ENCODE data around the gene SLC24A2.
"Not testable (repeated sequence)": the region's sequence is repeated elsewhere in the genome, so short reads cannot be mapped to it uniquely, and the experiment has no call there.

The SLC24A2 gene

DNA sequence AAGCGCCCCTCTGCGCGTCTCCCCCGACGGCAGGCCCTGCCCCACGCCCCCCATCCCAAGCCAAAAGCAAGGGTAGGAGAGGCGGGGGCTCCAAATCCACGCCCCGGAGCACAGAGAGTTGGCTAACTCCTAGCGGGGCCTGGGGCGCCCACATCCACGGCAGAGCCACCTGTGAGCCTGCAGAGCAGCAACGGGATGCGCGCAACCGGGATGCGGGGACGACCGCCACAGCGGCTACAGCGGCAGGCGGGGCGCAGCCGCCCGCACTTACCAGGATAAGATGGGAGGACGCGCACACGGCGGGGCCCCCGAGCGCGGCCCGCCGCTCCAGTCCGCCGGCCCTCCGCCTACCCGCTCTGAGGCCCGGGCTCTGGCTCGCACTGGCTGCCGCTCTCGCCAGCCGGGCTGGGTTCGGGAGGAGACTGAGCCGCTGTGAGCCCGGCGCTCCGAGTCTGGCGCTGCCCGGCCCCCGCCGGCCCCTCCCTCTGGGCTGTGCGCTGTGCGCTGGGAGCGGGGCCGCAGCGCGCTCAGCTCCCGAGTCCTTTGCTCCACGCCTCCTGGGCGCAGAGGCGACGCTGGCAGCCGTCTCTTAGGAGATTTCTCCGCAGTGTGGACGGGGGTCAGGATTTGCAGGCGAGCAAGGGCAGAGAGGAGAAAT is at the start of gene SLC24A2:
Gene SLC24A2, minus strand, starts transcription at position 424 of the 658 bp plus-strand sequence.
- H3K4me2 ChIP-seq (ENCODE audit: low read depth, low read length), result no peak within 1 kb of the TSS
- H3K36me3 ChIP-seq (replicated peaks; ENCODE audit: insufficient read depth, low read length), result no peaks in the 10 kb centered on the region
- H3K9me3 ChIP-seq (replicated peaks; ENCODE audit: insufficient read depth, low read length), result no peaks in the 10 kb centered on the region
- no peaks in the 10 kb centered on the region for H4K20me1 ChIP-seq (ENCODE audit: insufficient read depth, low read length)
- H2AFZ ChIP-seq (ENCODE audit: low read length), result no peak within 1 kb of the TSS
- no peaks in the 10 kb centered on the region for H3F3A ChIP-seq (ENCODE audit: insufficient read depth, low read length)
- no peaks in the 10 kb centered on the region for H3K4me1 ChIP-seq (ENCODE audit: low read length)
- H3K27ac ChIP-seq (ENCODE audit: low read length), result no peak within 1 kb of the TSS
- H3K27me3 ChIP-seq (replicated peaks; ENCODE audit: insufficient read depth, low read length), result no peaks in the 10 kb centered on the region
- H3K79me2 ChIP-seq (ENCODE audit: low read length), result no peaks in the 10 kb centered on the region
- H3K9ac ChIP-seq (ENCODE audit: low read length), result no peak within 1 kb of the TSS
- H3K4me3 ChIP-seq (ENCODE audit: low read length), result no peak within 1 kb of the TSS
- no peaks in the 10 kb centered on the region for H3K9me2 ChIP-seq (replicated peaks; ENCODE audit: insufficient read depth, low read length)
- no peak for DNase-seq
- TF ChIP-seq CTCF (IDR thresholded peaks at IDR 0.05; ENCODE audit: low read length), result no peak
- no peak for TF ChIP-seq EZH2 (optimal IDR thresholded peaks at IDR 0.05; ENCODE audit: low read depth, low read length)
- TF ChIP-seq EZH2phosphoT487 (IDR thresholded peaks at IDR 0.05; ENCODE audit: low read length), result no peak

DNA sequence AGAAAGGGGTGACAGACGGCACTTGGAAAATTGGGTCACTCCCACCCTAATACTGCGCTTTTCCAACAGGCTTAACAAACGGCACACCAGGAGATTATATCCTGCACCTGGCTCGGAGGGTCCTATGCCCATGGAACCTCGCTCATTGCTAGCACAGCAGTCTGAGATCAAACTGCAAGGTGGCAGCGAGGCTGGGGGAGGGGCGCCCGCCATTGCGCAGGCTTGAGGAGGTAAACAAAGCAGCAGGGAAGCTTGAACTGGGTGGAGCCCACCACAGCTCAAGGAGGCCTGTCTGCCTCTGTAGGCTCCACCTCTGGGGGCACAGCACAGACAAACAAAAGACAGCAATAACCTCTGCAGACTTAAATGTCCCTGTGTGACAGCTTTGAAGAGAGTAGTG is 44.5 kb upstream of the SLC24A2 start:
- H3K36me3 ChIP-seq (replicated peaks; ENCODE audit: insufficient read depth, low read length); H3K27me3 ChIP-seq (replicated peaks; ENCODE audit: insufficient read depth, low read length); H3F3A ChIP-seq (ENCODE audit: insufficient read depth, low read length); H3K9ac ChIP-seq (ENCODE audit: low read length); H3K27ac ChIP-seq (ENCODE audit: low read length); H2AFZ ChIP-seq (ENCODE audit: low read length); H3K79me2 ChIP-seq (ENCODE audit: low read length); H3K9me3 ChIP-seq (replicated peaks; ENCODE audit: insufficient read depth, low read length); H3K9me2 ChIP-seq (replicated peaks; ENCODE audit: insufficient read depth, low read length); H4K20me1 ChIP-seq (ENCODE audit: insufficient read depth, low read length); H3K4me2 ChIP-seq (ENCODE audit: low read depth, low read length); H3K4me1 ChIP-seq (ENCODE audit: low read length); DNase-seq; H3K4me3 ChIP-seq (ENCODE audit: low read length): not testable (repeated sequence)

GRCh38 chr9:19830796-19831195 is 42.0 kb upstream of the SLC24A2 start:
- H4K20me1 ChIP-seq (ENCODE audit: insufficient read depth, low read length), result no peaks in the 10 kb centered on the region
- TF ChIP-seq EZH2phosphoT487 (IDR thresholded peaks at IDR 0.05; ENCODE audit: low read length) (no peak), CTCF (IDR thresholded peaks at IDR 0.05; ENCODE audit: low read length) (no peak), EZH2 (optimal IDR thresholded peaks at IDR 0.05; ENCODE audit: low read depth, low read length) (no peak)
- no peaks in the 10 kb centered on the region for H3K9me2 ChIP-seq (replicated peaks; ENCODE audit: insufficient read depth, low read length)
- no peaks in the 10 kb centered on the region for H3K27me3 ChIP-seq (replicated peaks; ENCODE audit: insufficient read depth, low read length)
- DNase-seq, result no peak
- H3K4me1 ChIP-seq (ENCODE audit: low read length), result no peaks in the 10 kb centered on the region
- H3K9ac ChIP-seq (ENCODE audit: low read length), result no peak overlapping the region
- H3K4me2 ChIP-seq (ENCODE audit: low read depth, low read length), result no peak overlapping the region
- H3F3A ChIP-seq (ENCODE audit: insufficient read depth, low read length), result no peaks in the 10 kb centered on the region
- no peaks in the 10 kb centered on the region for H3K9me3 ChIP-seq (replicated peaks; ENCODE audit: insufficient read depth, low read length)
- no peaks in the 10 kb centered on the region for H3K79me2 ChIP-seq (ENCODE audit: low read length)
- H2AFZ ChIP-seq (ENCODE audit: low read length), result no peak overlapping the region
- H3K36me3 ChIP-seq (replicated peaks; ENCODE audit: insufficient read depth, low read length), result no peaks in the 10 kb centered on the region
- H3K27ac ChIP-seq (ENCODE audit: low read length), result no peak overlapping the region
- no peak overlapping the region for H3K4me3 ChIP-seq (ENCODE audit: low read length)

GRCh38 chr9:19828576-19829109 is 39.8 kb upstream of the SLC24A2 start:
- Histone ChIP-seq H3F3A (ENCODE audit: insufficient read depth, low read length) (no peaks in the 10 kb centered on the region), H3K9me3 (replicated peaks; ENCODE audit: insufficient read depth, low read length) (no peaks in the 10 kb centered on the region), H3K79me2 (ENCODE audit: low read length) (no peaks in the 10 kb centered on the region), H3K9ac (ENCODE audit: low read length) (no peak overlapping the region), H3K36me3 (replicated peaks; ENCODE audit: insufficient read depth, low read length) (no peaks in the 10 kb centered on the region), H2AFZ (ENCODE audit: low read length) (no peak overlapping the region), H3K4me2 (ENCODE audit: low read depth, low read length) (no peak overlapping the region), H3K27ac (ENCODE audit: low read length) (no peak overlapping the region), H3K4me1 (ENCODE audit: low read length) (no peaks in the 10 kb centered on the region), H3K27me3 (replicated peaks; ENCODE audit: insufficient read depth, low read length) (no peaks in the 10 kb centered on the region), H4K20me1 (ENCODE audit: insufficient read depth, low read length) (no peaks in the 10 kb centered on the region), H3K4me3 (ENCODE audit: low read length) (no peak overlapping the region), H3K9me2 (replicated peaks; ENCODE audit: insufficient read depth, low read length) (no peaks in the 10 kb centered on the region)
- TF ChIP-seq EZH2phosphoT487 (IDR thresholded peaks at IDR 0.05; ENCODE audit: low read length) (no peak), EZH2 (optimal IDR thresholded peaks at IDR 0.05; ENCODE audit: low read depth, low read length) (no peak), CTCF (IDR thresholded peaks at IDR 0.05; ENCODE audit: low read length) (no peak)
- DNase-seq, result no peak

Data from MM.1S (cell line).